GM19372 (cell line): ENCODE measurements around the gene ENHO.

ENCODE experiments used
- ATAC-seq: cut with Tn5 transposase; IDR thresholded peaks from one replicate; pipeline ENCODE4 v1.9.1; 2021; ENCODE audit warnings: mild to moderate bottlenecking, low read depth, moderate library complexity; ENCODE audit not compliant: unreplicated experiment

The ENHO gene

GRCh38 chr9:34522971-34523797, at the start of gene ENHO:
ENHO (minus strand) TSS chr9:34522990; CDS start chr9:34521695, 1,295 bp downstream.
- peak; percentile 91 for ATAC-seq

GRCh38 chr9:34572092-34572491, 49.3 kb upstream of the ENHO start:
- no peak for ATAC-seq

GRCh38 chr9:34571481-34571810, 48.7 kb upstream of the ENHO start:
- ATAC-seq: no peak

- no peak for ATAC-seq
Measured at GRCh38 chr9:34570809-34571480, 48.2 kb upstream of the ENHO start.

- ATAC-seq: no peak
Measured at GRCh38 chr9:34570376-34570775, 47.6 kb upstream of the ENHO start.

GRCh38 chr9:34568774-34569173, 46.0 kb upstream of the ENHO start:
- ATAC-seq: no peak

GRCh38 chr9:34568133-34568532, 45.3 kb upstream of the ENHO start:
- ATAC-seq: no peak

- no peak for ATAC-seq
Measured at GRCh38 chr9:34566972-34567371, 44.2 kb upstream of the ENHO start.

- ATAC-seq: no peak
Measured at GRCh38 chr9:34566322-34566721, 43.5 kb upstream of the ENHO start.

- no peak for ATAC-seq
Measured at GRCh38 chr9:34565856-34566255, 43.1 kb upstream of the ENHO start.

- ATAC-seq: no peak
Measured at GRCh38 chr9:34564617-34565016, 41.8 kb upstream of the ENHO start.

- no peak for ATAC-seq
Measured at GRCh38 chr9:34563262-34563661, 40.5 kb upstream of the ENHO start.

GRCh38 chr9:34562135-34562745, 39.5 kb upstream of the ENHO start:
- ATAC-seq: no peak

GRCh38 chr9:34560599-34561214, 37.9 kb upstream of the ENHO start:
- ATAC-seq: no peak

GRCh38 chr9:34559624-34560455, 37.0 kb upstream of the ENHO start:
- ATAC-seq: no peak

- ATAC-seq: no peak
Measured at GRCh38 chr9:34558919-34559623, 36.3 kb upstream of the ENHO start.

- no peak for ATAC-seq
Measured at GRCh38 chr9:34558364-34558763, 35.6 kb upstream of the ENHO start.

GRCh38 chr9:34557426-34558321, 34.9 kb upstream of the ENHO start:
- no peak for ATAC-seq

GRCh38 chr9:34556949-34557348, 34.2 kb upstream of the ENHO start:
- ATAC-seq: no peak
